Nephron (organoid): ENCODE data around the gene MLH1.
A peak's percentile ranks its signal among the peaks of the same experiment; 100 is the strongest.
"Not testable (repeated sequence)": the region's sequence is repeated elsewhere in the genome, so short reads cannot be mapped to it uniquely, and the experiment has no call there.

Experiments used
- H3K27ac Mint-ChIP-seq, 3 experiments: 2 replicates each; pipeline ENCODE4 v1.8.0; 2020; ENCODE audit warnings: mixed read lengths in 3 of 3, mild to moderate bottlenecking in 2 of 3, moderate library complexity in 1 of 3
- H3K27me3 Mint-ChIP-seq: 2 replicates; pipeline ENCODE4 v1.8.0; 2021; ENCODE audit warnings: low read depth, mild to moderate bottlenecking, moderate library complexity, mixed read lengths
- H3K36me3 Mint-ChIP-seq: 2 replicates; pipeline ENCODE4 v1.8.0; 2020; ENCODE audit warnings: low read depth, mixed read lengths
- H3K4me1 Mint-ChIP-seq: 2 replicates; pipeline ENCODE4 v1.8.0; 2020; ENCODE audit warnings: mixed read lengths
- H3K4me3 Mint-ChIP-seq, 3 experiments: 2 replicates each; pipeline ENCODE4 v1.8.0; 2020; ENCODE audit warnings: mild to moderate bottlenecking in 3 of 3, mixed read lengths in 3 of 3, moderate library complexity in 2 of 3
- H3K9me3 Mint-ChIP-seq: 2 replicates; pipeline ENCODE4 v1.8.0; 2020; ENCODE audit warnings: mixed read lengths
- CTCF ChIP-seq, 3 experiments: fragments of 200-600 bp; sonication (generic); IDR thresholded peaks; one replicate each; pipeline ENCODE4 v1.5.0; 2021; ENCODE audit warnings: antibody characterized with exemption in 3 of 3; ENCODE audit not compliant: unreplicated experiment in 3 of 3

MLH1 gene

GRCh38 chr3:37041546-37042195, 48.4 kb downstream of the MLH1 start:
- Mint-ChIP-seq H3K36me3 (peaks cover 80% of the 10 kb centered on the region), H3K4me1 (peaks cover 15% of the 10 kb centered on the region)
- no peak for TF ChIP-seq CTCF (IDR thresholded peaks at IDR 0.05; ENCODE audit: unreplicated experiment in 3 of 3)

GRCh38 chr3:37042712-37043111, 49.4 kb downstream of the MLH1 start:
- Mint-ChIP-seq H3K36me3 (peaks cover 81% of the 10 kb centered on the region), H3K9me3 (peaks cover 11% of the 10 kb centered on the region), H3K27ac (peak overlapping the region in 1 of 3 experiments; percentile 25), H3K4me1 (peaks cover 15% of the 10 kb centered on the region)
- not testable (repeated sequence) for H3K4me3 Mint-ChIP-seq, H3K27me3 Mint-ChIP-seq

More at GRCh38 chr3:37041546-37042195, 48.4 kb downstream of the MLH1 start:
- peak overlapping the region; percentile 46 to 67 (median 49) for H3K27ac Mint-ChIP-seq
- no peaks in the 10 kb centered on the region for H3K27me3 Mint-ChIP-seq
- no peak overlapping the region for H3K4me3 Mint-ChIP-seq
- H3K9me3 Mint-ChIP-seq = peaks cover 14% of the 10 kb centered on the region

- Mint-ChIP-seq H3K27me3 (no peaks in the 10 kb centered on the region), H3K9me3 (no peaks in the 10 kb centered on the region), H3K36me3 (peaks cover 82% of the 10 kb centered on the region), H3K4me3 (no peak overlapping the region), H3K4me1 (peaks cover 5% of the 10 kb centered on the region), H3K27ac (no peak overlapping the region)
- TF ChIP-seq CTCF (IDR thresholded peaks at IDR 0.05; ENCODE audit: unreplicated experiment in 3 of 3) = no peak
Observed at GRCh38 chr3:37050282-37050681, 57.0 kb downstream of the MLH1 start.

GRCh38 chr3:37052860-37053259, 59.5 kb downstream of the MLH1 start:
- H3K4me1 Mint-ChIP-seq = peaks cover 11% of the 10 kb centered on the region
- H3K36me3 Mint-ChIP-seq = peaks cover 78% of the 10 kb centered on the region
- H3K27me3 Mint-ChIP-seq = no peaks in the 10 kb centered on the region
- H3K4me3 Mint-ChIP-seq = no peak overlapping the region
- H3K27ac Mint-ChIP-seq = no peak overlapping the region
- TF ChIP-seq CTCF (IDR thresholded peaks at IDR 0.05; ENCODE audit: unreplicated experiment in 3 of 3) = no peak
- no peaks in the 10 kb centered on the region for H3K9me3 Mint-ChIP-seq

GRCh38 chr3:37053337-37053736, 60.0 kb downstream of the MLH1 start:
- no peak overlapping the region for H3K4me3 Mint-ChIP-seq
- peaks cover 11% of the 10 kb centered on the region for H3K4me1 Mint-ChIP-seq
- H3K27me3 Mint-ChIP-seq = no peaks in the 10 kb centered on the region
- no peak for TF ChIP-seq CTCF (IDR thresholded peaks at IDR 0.05; ENCODE audit: unreplicated experiment in 3 of 3)
- H3K36me3 Mint-ChIP-seq = peaks cover 73% of the 10 kb centered on the region
- H3K9me3 Mint-ChIP-seq = no peaks in the 10 kb centered on the region
- no peak overlapping the region for H3K27ac Mint-ChIP-seq

GRCh38 chr3:37053753-37054152, 60.4 kb downstream of the MLH1 start:
- Mint-ChIP-seq H3K36me3 (peaks cover 72% of the 10 kb centered on the region), H3K27me3 (no peaks in the 10 kb centered on the region), H3K27ac (peak overlapping the region in 1 of 3 experiments; percentile 57), H3K4me3 (no peak overlapping the region), H3K9me3 (no peaks in the 10 kb centered on the region), H3K4me1 (peaks cover 11% of the 10 kb centered on the region)
- no peak for TF ChIP-seq CTCF (IDR thresholded peaks at IDR 0.05; ENCODE audit: unreplicated experiment in 3 of 3)
